Common myeloid progenitor, CD34-positive (primary cell): ENCODE measurements around the gene ZFP1.
"Not testable (repeated sequence)": the region's sequence is repeated elsewhere in the genome, so short reads cannot be mapped to it uniquely, and the experiment has no call there.

ENCODE experiments used
- CTCF ChIA-PET: fragments of 350-600 bp; sonication (Branson Sonifier 250); formaldehyde crosslinking; loops from one replicate; lab custom pipeline; 2021; ENCODE audit warnings: antibody characterized with exemption; lab: Charles Lee
- POLR2A ChIA-PET: fragments of 350-600 bp; sonication (Branson Sonifier 250); formaldehyde crosslinking; loops from one replicate; lab custom pipeline; 2021; ENCODE audit warnings: antibody characterized with exemption; lab: Charles Lee
- DNase-seq, 3 donors: peaks; one replicate each; pipeline versions ENCODE4 v3.0.0 to v3.0.0-alpha.2; 2013
- H3K27ac ChIP-seq, 2 experiments: 1 replicate in 1 of 2; 2 replicates in 1 of 2; pipeline ENCODE4 v1.7.0; 2013; ENCODE audit warnings: inconsistent platforms in 2 of 2, low read length in 2 of 2, mild to moderate bottlenecking in 2 of 2, low read depth in 1 of 2, moderate library complexity in 1 of 2; ENCODE audit not compliant: severe bottlenecking in 2 of 2, insufficient read depth in 1 of 2, poor library complexity in 1 of 2
- H3K27me3 ChIP-seq, 5 experiments: replicated peaks in 2 of 5; 1 replicate in 3 of 5; 2 replicates in 2 of 5; pipeline versions ENCODE4 v1.6.1 to v1.7.0; 2013; ENCODE audit warnings: low read length in 4 of 5, mild to moderate bottlenecking in 2 of 5, moderate library complexity in 2 of 5, inconsistent platforms in 1 of 5; ENCODE audit not compliant: insufficient read depth in 5 of 5, control insufficient read depth in 4 of 5
- H3K36me3 ChIP-seq, 4 experiments: 1 replicate in 2 of 4; 2 replicates in 2 of 4; pipeline versions ENCODE4 v1.6.1 to v1.7.0; 2013; ENCODE audit warnings: low read length in 3 of 4, control low read depth in 1 of 4, mild to moderate bottlenecking in 1 of 4; ENCODE audit not compliant: control insufficient read depth in 4 of 4, insufficient read depth in 4 of 4
- H3K4me1 ChIP-seq, 4 experiments: 1 replicate in 3 of 4; 2 replicates in 1 of 4; pipeline versions ENCODE4 v1.6.1 to v1.7.1; 2013; ENCODE audit warnings: low read length in 3 of 4, mild to moderate bottlenecking in 3 of 4, control low read depth in 1 of 4, inconsistent platforms in 1 of 4, moderate library complexity in 1 of 4; ENCODE audit not compliant: control insufficient read depth in 4 of 4, insufficient read depth in 4 of 4; ENCODE audit errors: control extremely low read depth in 1 of 4
- H3K4me3 ChIP-seq, 7 experiments: 1 replicate in 4 of 7; 2 replicates in 3 of 7; pipeline versions ENCODE4 v1.5.1 to v1.7.0; 2013; ENCODE audit warnings: mild to moderate bottlenecking in 7 of 7, low read length in 6 of 7, moderate library complexity in 6 of 7, inconsistent platforms in 2 of 7, low read depth in 2 of 7, control low read depth in 1 of 7; ENCODE audit not compliant: insufficient read depth in 4 of 7, control insufficient read depth in 1 of 7; ENCODE audit errors: extremely low read depth in 1 of 7
- H3K9me3 ChIP-seq, 5 experiments: 1 replicate in 4 of 5; 2 replicates in 1 of 5; pipeline versions ENCODE4 v1.6.1 to v1.7.1; 2013; ENCODE audit warnings: low read length in 4 of 5, mild to moderate bottlenecking in 2 of 5, inconsistent platforms in 1 of 5, low read depth in 1 of 5, moderate library complexity in 1 of 5; ENCODE audit not compliant: control insufficient read depth in 4 of 5, insufficient read depth in 2 of 5; ENCODE audit errors: control extremely low read depth in 1 of 5
- WGBS: methylation state at CpG from one replicate; pipeline ENCODE4 v1.1.5; 2013; ENCODE audit not compliant: insufficient coverage; 5-methylcytosine and 5-hydroxymethylcytosine counted together

ZFP1 gene

DNA sequence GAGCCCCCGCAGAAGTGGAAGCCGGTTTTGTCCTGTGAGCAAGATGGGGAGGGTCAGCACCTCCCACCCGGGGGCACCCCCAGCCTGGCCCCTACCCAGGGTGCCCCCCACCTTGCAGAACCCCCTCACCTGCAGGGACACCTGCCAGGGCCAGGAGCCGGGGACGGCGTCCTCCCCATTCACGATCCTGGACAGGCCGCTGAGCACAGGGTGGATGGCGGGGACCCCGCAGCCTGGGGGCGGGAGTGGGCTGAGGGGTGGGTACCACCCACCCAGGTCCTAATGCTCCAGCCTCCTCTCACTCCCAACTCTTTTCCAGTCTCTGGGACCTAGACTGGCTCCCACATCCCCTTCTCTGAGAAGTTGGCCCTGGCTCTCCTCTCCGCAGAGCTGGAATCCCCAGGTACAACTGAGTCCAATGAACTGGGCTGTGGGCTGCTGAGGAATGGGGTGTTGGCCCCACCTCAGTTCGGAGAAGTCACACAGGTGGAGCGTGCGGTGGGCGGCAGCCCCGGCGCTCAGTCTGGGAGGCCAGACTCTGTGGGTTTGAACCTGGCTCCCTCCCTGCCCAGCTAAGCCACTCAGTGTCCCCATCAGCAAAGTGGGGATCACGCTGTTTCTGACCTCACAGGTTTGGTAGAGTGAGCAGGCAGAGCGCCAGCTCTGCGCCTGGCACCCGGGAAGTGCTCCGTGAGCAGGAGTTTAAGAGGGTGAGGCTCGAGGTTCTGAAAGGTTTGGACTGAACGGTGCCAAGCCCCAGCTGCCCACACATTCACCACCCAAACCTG lies 57.8 kb downstream of the ZFP1 start:
- H3K27me3 ChIP-seq: peaks cover 0 to 37% (median 0%) of the 10 kb centered on the region in 5 experiments
- not testable (repeated sequence) for H3K4me3 ChIP-seq, DNase-seq, H3K4me1 ChIP-seq, H3K9me3 ChIP-seq, H3K36me3 ChIP-seq, H3K27ac ChIP-seq
- CTCF ChIA-PET: interaction anchor here (1.3 to 1.4 kb wide), 2 partner anchors 9 to 28 kb away, joined by 3 to 7 read pairs; no protein-coding TSS in a partner anchor
- WGBS: 91% methylated on average over 14 of the region's 25 CpGs
- POLR2A ChIA-PET: interaction anchor here (0.6 kb wide), 1 partner anchor 10 kb away, joined by 4 read pairs; no protein-coding TSS in a partner anchor

DNA sequence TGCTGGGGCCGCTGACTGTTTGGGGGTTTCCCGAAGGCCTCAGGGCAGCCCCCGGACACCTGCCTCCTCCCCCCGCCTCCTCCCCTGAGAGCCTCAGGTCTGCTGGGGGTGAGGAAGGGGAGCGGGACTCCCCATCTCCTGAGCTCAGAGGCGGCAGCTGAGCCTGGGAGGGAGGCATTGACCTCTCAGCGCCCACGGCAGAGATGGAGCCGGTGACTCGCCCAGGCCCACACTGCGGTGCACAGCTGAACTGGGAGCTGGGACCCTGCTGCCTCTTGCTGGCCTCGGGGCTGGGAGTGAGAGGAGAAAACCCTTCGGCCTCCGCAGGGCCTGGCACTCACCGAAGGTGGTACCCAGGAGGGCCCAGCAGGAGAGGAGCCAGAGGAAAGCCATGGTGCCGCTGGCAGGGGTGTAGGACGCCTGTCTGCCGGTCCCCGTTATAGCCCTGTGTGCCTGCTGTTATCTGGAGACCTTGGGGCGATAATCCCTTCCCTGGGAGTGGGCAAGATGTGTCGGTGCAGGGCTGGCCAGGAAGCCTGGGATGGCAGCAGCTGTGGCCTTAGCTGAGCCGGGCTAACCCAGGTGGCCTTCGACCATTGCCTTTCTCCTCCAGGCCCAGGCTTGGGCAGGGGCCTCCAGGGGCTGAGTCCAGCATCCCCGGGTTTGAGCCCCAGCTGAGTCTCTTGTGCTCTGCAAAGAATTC lies 58.6 kb downstream of the ZFP1 start, which contains the start of gene CTRB2:
CTRB2 (minus strand) TSS at position 413 of the 703 bp plus-strand sequence; CDS start at position 393, 20 bp downstream.
- no peak for DNase-seq
- Histone ChIP-seq H3K9me3 (no peaks in the 10 kb centered on the region), H3K27ac (no peak within 1 kb of the TSS), H3K4me1 (no peaks in the 10 kb centered on the region), H3K36me3 (no peaks in the 10 kb centered on the region), H3K4me3 (no peak within 1 kb of the TSS), H3K27me3 (peaks cover 0 to 43% (median 0%) of the 10 kb centered on the region in 5 experiments)
- ChIA-PET CTCF (interaction anchor here (1.3 to 1.4 kb wide), 2 partner anchors 9 to 27 kb away, joined by 3 to 7 read pairs; no protein-coding TSS in a partner anchor), POLR2A (interaction anchor here (0.6 kb wide), 1 partner anchor 11 kb away, joined by 4 read pairs; no protein-coding TSS in a partner anchor)
- WGBS: 93% methylated on average over 24 of the region's 24 CpGs

DNA sequence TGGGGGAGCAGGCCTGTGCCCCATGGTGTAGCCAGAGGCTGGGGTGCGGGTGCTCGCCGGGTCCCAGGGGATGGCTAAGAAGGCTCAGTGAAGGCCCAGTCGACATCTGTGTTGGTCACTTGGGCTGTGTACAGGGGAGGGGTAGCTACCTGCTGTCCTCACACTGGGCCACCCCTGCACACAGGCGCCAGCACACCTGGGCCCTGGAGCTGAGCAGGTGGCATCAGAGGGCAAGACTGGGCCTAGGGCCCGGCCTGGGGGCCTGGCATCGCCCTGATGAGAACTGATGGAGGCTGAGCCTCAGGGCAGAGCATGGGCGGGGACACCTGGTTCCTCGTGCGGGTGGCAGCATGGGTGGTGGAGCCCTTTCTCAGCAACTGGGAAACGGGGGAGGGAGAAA lies 59.5 kb downstream of the ZFP1 start:
- CTCF ChIA-PET: interaction anchor here (1.1 kb wide), 1 partner anchor 9 kb away, joined by 3 read pairs; no protein-coding TSS in a partner anchor
- Histone ChIP-seq H3K4me3 (no peak overlapping the region), H3K27me3 (peaks cover 0 to 51% (median 6%) of the 10 kb centered on the region in 5 experiments)

DNA sequence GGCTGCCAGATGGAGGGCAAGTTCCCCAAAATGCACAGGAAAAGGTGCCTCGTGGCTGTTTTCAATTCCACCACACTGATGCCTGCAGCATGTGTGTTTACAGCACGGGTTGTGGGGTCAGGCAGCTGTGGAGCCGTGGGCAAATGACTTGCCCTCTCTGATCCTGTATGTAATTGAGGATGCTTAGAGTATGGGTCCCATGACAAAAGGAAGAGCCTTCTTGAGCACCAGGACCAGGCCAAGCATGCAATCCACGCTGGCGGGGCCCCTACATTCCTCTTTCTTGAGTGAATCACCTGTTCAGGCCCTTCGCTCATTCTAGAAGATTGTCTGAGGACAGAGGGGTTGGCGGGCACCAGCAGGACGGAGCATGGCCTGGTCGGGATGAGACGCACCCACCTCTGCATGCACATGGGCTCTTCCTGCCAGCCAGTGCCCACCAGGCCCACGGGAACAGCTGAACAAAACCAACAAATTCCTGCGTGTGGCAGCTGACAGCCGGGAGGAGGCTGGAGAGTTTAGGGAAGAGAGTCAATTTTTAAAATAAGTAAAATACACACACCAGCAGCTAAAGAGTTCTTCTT lies 60.0 kb downstream of the ZFP1 start:
- no peak overlapping the region for H3K4me3 ChIP-seq
- ChIA-PET POLR2A (no interaction called here), CTCF (interaction anchor here (0.7 to 2.2 kb wide), 3 partner anchors 8 to 29 kb away, joined by 3 to 5 read pairs (median 3); no protein-coding TSS in a partner anchor)
- H3K27me3 ChIP-seq: peaks cover 0 to 56% (median 6%) of the 10 kb centered on the region in 5 experiments
- no peaks in the 10 kb centered on the region for H3K4me1 ChIP-seq
- no peaks in the 10 kb centered on the region for H3K9me3 ChIP-seq
- H3K36me3 ChIP-seq: no peaks in the 10 kb centered on the region
- 63% methylated on average over 6 of the region's 13 CpGs for WGBS
- no peak for DNase-seq
- no peak overlapping the region for H3K27ac ChIP-seq

More for the DNA sequence above, 59.5 kb downstream of the ZFP1 start:
- H3K4me1 ChIP-seq: no peaks in the 10 kb centered on the region
- H3K9me3 ChIP-seq: no peaks in the 10 kb centered on the region
- no peak for DNase-seq
- no peaks in the 10 kb centered on the region for H3K36me3 ChIP-seq
- H3K27ac ChIP-seq: no peak overlapping the region
- POLR2A ChIA-PET: no interaction called here
- WGBS: 91% methylated on average over 10 of the region's 11 CpGs

DNA sequence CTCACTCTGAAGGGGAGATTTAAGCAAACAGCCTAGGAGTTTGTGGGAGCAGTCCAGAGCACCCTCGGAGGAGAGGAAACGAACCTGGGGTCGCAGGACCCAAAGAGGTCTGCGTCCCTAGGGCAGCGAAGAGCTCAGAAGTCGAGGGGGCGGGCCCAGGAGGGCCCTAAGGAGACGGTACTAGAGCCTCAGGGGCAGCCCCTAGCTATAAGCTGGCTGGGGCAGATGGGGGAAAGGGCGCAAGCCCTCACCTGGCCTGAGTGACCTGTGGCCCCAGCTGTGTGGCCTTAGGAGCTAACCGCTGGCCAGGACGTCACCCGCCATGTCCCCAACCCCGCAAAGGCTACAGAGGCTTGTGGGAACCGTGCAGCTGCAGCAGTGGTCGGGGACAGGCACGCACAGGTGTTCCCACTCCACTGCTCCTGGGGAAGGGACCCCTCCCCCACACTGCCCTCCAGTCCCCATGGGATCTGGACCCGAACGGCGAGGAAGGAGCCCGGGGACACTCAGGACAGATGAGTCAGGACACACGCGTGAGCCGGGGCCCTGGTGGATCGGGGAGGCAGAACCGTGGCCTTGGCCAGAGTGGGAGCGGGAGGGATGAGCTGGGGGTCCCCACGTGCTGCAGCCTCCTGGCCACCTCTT lies 60.7 kb downstream of the ZFP1 start:
- H3K4me1 ChIP-seq: no peaks in the 10 kb centered on the region
- no peak overlapping the region for H3K4me3 ChIP-seq
- no peak overlapping the region for H3K27ac ChIP-seq
- no peaks in the 10 kb centered on the region for H3K9me3 ChIP-seq
- DNase-seq: no peak
- H3K36me3 ChIP-seq: no peaks in the 10 kb centered on the region
- peaks cover 0 to 55% (median 6%) of the 10 kb centered on the region in 5 experiments for H3K27me3 ChIP-seq
- POLR2A ChIA-PET: no interaction called here
- 96% methylated on average over 24 of the region's 27 CpGs for WGBS
- CTCF ChIA-PET: interaction anchor here (0.7 to 2.2 kb wide), 6 partner anchors 8 to 182 kb away, joined by 3 to 6 read pairs (median 4); no protein-coding TSS in a partner anchor

DNA sequence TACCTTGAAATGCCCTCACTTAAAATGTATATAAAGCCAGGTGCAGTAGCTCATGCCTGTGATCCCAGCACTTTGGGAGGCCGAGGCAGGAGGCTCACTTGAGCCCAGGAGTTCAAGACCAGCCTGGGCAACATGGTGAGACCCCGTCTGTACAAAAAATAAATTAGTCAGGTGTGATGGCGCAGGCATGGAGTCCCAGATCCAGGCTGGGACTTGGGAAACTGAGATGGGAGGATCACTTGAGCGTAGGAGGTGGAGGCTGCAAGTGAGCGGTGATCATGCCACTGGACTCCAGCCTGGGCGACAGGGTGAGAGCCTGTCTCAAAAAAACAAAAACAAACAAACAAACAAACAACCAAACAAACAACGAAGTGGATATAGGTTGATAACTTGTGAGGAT lies 61.2 kb downstream of the ZFP1 start:
- H3K4me1 ChIP-seq, H3K4me3 ChIP-seq, H3K9me3 ChIP-seq, POLR2A ChIA-PET, H3K36me3 ChIP-seq, DNase-seq, H3K27ac ChIP-seq: not testable (repeated sequence)
- 100% methylated on average over 2 of the region's 7 CpGs for WGBS
- CTCF ChIA-PET: interaction anchor here (1.1 to 2.2 kb wide), 4 partner anchors 9 to 181 kb away, joined by 4 to 6 read pairs (median 6); no protein-coding TSS in a partner anchor
- peaks cover 0 to 52% (median 6%) of the 10 kb centered on the region in 5 experiments for H3K27me3 ChIP-seq
